Endothelial cell of umbilical vein (primary cell): ENCODE data around the gene ZNF524. TPM values are rescaled to one million over a fixed set of nuclear protein-coding genes. Genes with fewer than 3 reads are reported as not detected.

Source experiments
- BruUV-seq: library from RNA; stranded (reverse); fragments of 400-500 nt; replicated peaks from 2 replicates; lab custom pipeline; 2021; lab: Mats Ljungman, UMichigan
- CTCF ChIA-PET: fragments of 300-600, 350-600 bp; sonication (Branson Sonifier 250); formaldehyde crosslinking; loops from one replicate; lab custom pipeline; 2021; ENCODE audit warnings: antibody characterized with exemption, inconsistent platforms; lab: Charles Lee
- POLR2A ChIA-PET: fragments of 300-600, 350-600 bp; sonication (Branson Sonifier 250); formaldehyde crosslinking; loops from one replicate; lab custom pipeline; 2021; ENCODE audit warnings: antibody characterized with exemption, inconsistent platforms; lab: Charles Lee
- DNase-seq: peaks from one replicate; pipeline ENCODE4 v3.0.0-alpha.2; 2011; ENCODE audit warnings: low read depth, low spot score
- FAIRE-seq: peaks from 2 replicates; lab custom pipeline; 2011; peaks lifted over from hg19 to GRCh38; lab: Jason Lieb, UNC
- H2AFZ ChIP-seq: 2 replicates; pipeline ENCODE4 v1.6.0; 2012; ENCODE audit warnings: low read depth, low read length, control low read depth, inconsistent platforms
- H3K27ac ChIP-seq: 2 replicates; pipeline ENCODE4 v1.5.1; 2011; ENCODE audit warnings: low read depth, mild to moderate bottlenecking, control low read depth, low read length, moderate library complexity; ENCODE audit not compliant: insufficient read depth
- H3K27me3 ChIP-seq, 2 experiments: 2 replicates each; pipeline versions ENCODE4 v1.6.0 to v1.6.1; 2011; ENCODE audit warnings: low read length in 2 of 2, mixed read lengths in 1 of 2; ENCODE audit not compliant: control insufficient read depth in 2 of 2, insufficient read depth in 2 of 2
- H3K36me3 ChIP-seq, 2 experiments: 2 replicates in 1 of 2; 3 replicates in 1 of 2; pipeline ENCODE4 v1.5.1; 2011; ENCODE audit warnings: low read length in 2 of 2, mild to moderate bottlenecking in 1 of 2, moderate library complexity in 1 of 2; ENCODE audit not compliant: control insufficient read depth in 2 of 2, insufficient read depth in 2 of 2; ENCODE audit errors: extremely low read depth in 1 of 2
- H3K4me1 ChIP-seq: 3 replicates; pipeline ENCODE4 v1.5.1; 2011; ENCODE audit warnings: mild to moderate bottlenecking, low read length; ENCODE audit not compliant: control insufficient read depth, insufficient read depth; ENCODE audit errors: extremely low read depth
- H3K4me2 ChIP-seq: 2 replicates; pipeline ENCODE4 v1.6.1; 2011; ENCODE audit warnings: low read length, control low read depth, mixed read lengths; ENCODE audit not compliant: insufficient read depth
- H3K4me3 ChIP-seq, 3 experiments: fragments of 200-600 bp in 1 of 3; sonication (generic), shearing (Covaris generic) in 1 of 3; replicated peaks in 1 of 3; 2 replicates each; pipeline ENCODE4 v1.5.1; 2011 to 2016; ENCODE audit warnings: control low read depth in 3 of 3, low read length in 3 of 3, mild to moderate bottlenecking in 2 of 3, inconsistent platforms in 1 of 3, low read depth in 1 of 3, moderate library complexity in 1 of 3; ENCODE audit not compliant: insufficient read depth in 1 of 3
- H3K79me2 ChIP-seq: 2 replicates; pipeline ENCODE4 v1.6.0; 2012; ENCODE audit warnings: low read length, inconsistent platforms; ENCODE audit not compliant: control insufficient read depth, insufficient read depth
- H3K9ac ChIP-seq: replicated peaks from 2 replicates; pipeline ENCODE3; 2011; ENCODE audit warnings: low read length, control low read depth; ENCODE audit not compliant: insufficient read depth; ENCODE audit errors: extremely low read depth
- H3K9me1 ChIP-seq: replicated peaks from 3 replicates; pipeline ENCODE4 v1.6.0; 2011; ENCODE audit warnings: mild to moderate bottlenecking, low read length; ENCODE audit not compliant: control insufficient read depth, insufficient read depth; ENCODE audit errors: extremely low read depth
- H3K9me3 ChIP-seq: replicated peaks from 2 replicates; pipeline ENCODE4 v1.5.1; 2012; ENCODE audit warnings: low read length, inconsistent platforms; ENCODE audit not compliant: control insufficient read depth, insufficient read depth
- H4K20me1 ChIP-seq: replicated peaks from 2 replicates; pipeline ENCODE3; 2011; ENCODE audit warnings: mild to moderate bottlenecking, low read length; ENCODE audit not compliant: control insufficient read depth, insufficient read depth; ENCODE audit errors: extremely low read depth
- CTCF ChIP-seq, 2 donors: IDR thresholded peaks; 1 replicate in 1 of 2; 2 replicates in 1 of 2; pipeline ENCODE4 v1.5.1; 2011; ENCODE audit warnings: low read length in 2 of 2, mild to moderate bottlenecking in 2 of 2, moderate library complexity in 2 of 2, control low read depth in 1 of 2, inconsistent platforms in 1 of 2, low read depth in 1 of 2; ENCODE audit not compliant: insufficient read depth in 1 of 2; ENCODE audit errors: extremely low read depth in 1 of 2
- EZH2 ChIP-seq: IDR thresholded peaks from 2 replicates; pipeline ENCODE4 v1.6.1; 2012; ENCODE audit warnings: borderline replicate concordance, low read depth, mild to moderate bottlenecking, moderate library complexity, low read length, inconsistent platforms; ENCODE audit not compliant: severe bottlenecking
- FOS ChIP-seq: IDR thresholded peaks from 2 replicates; pipeline ENCODE4 v1.6.1; 2011; ENCODE audit warnings: mild to moderate bottlenecking, low read length, moderate library complexity, borderline replicate concordance; ENCODE audit not compliant: insufficient read depth
- GATA2 ChIP-seq: IDR thresholded peaks from 2 replicates; pipeline ENCODE4 v1.7.0; 2011; ENCODE audit warnings: low read depth, mild to moderate bottlenecking, moderate library complexity, mixed read lengths, low read length; ENCODE audit not compliant: insufficient read length, insufficient read depth
- JUN ChIP-seq: IDR thresholded peaks from 2 replicates; pipeline ENCODE4 v1.6.1; 2011; ENCODE audit warnings: borderline replicate concordance, low read depth; ENCODE audit not compliant: insufficient read length, insufficient read depth
- MAX ChIP-seq: IDR thresholded peaks from 2 replicates; pipeline ENCODE4 v1.6.1; 2011; ENCODE audit not compliant: insufficient read depth, insufficient read length
- MYC ChIP-seq: IDR thresholded peaks from one replicate; pipeline ENCODE4 v1.6.1; 2011; ENCODE audit warnings: mild to moderate bottlenecking, low read depth, low read length
- POLR2AphosphoS5 ChIP-seq: IDR thresholded peaks from 2 replicates; pipeline ENCODE4 v1.6.1; 2012; ENCODE audit warnings: low read depth, mild to moderate bottlenecking, control low read depth, low read length, moderate library complexity; ENCODE audit not compliant: insufficient read depth
- dilution Hi-C: fragments of 300-500 bp; cut with MboI; formaldehyde crosslinking; loops from one replicate; pipeline ENCODE4 v1.15.0; 2019; ENCODE audit warnings: low sequenced_read_pairs; ENCODE audit not compliant: extremely low pct_ligation_motif_present
- intact Hi-C: fragments of 100-400 bp; cut with micrococcal nuclease; formaldehyde crosslinking; loops from one replicate; pipeline ENCODE4 v1.10.0; 2022
- polyA plus RNA-seq, 4 experiments: library from polyadenylated mRNA; depleted of rRNA in 3 of 4; stranded (reverse) in 3 of 4; unstranded in 1 of 4; fragments of >200 nt; gene quantifications; 2 replicates each; pipeline versions ENCODE4 v1.2.1 to v1.2.3, GENCODE V29; 2011 to 2012; ENCODE audit warnings: missing spikeins in 1 of 4
- total RNA-seq: library from RNA; stranded (reverse); gene quantifications from 2 replicates; pipeline ENCODE4 v1.2.3, GENCODE V29; 2021

The ZNF524 gene
- total and polyA plus RNA-seq, 2 donors (not counting 3 experiments of a cell fraction or from before 2014, with no cell fraction given) = 15.2 to 15.4 TPM

- DNase-seq (no peak), FAIRE-seq (no peak)
- H3K4me1 ChIP-seq = peaks cover 14% of the 10 kb centered on the region
- H3K4me2 ChIP-seq = no peak overlapping the region
- ChIA-PET CTCF (interaction anchor here (0.7 kb wide), 1 partner anchor 17 kb away, joined by 4 read pairs; no protein-coding TSS in a partner anchor), POLR2A (interaction anchor here (0.5 kb wide), 1 partner anchor 41 kb away, joined by 4 read pairs; no protein-coding TSS in a partner anchor)
- H3K27me3 ChIP-seq = no peaks in the 10 kb centered on the region
- no peaks in the 10 kb centered on the region for H4K20me1 ChIP-seq
- H3K9me3 ChIP-seq = no peaks in the 10 kb centered on the region
- H3K4me3 ChIP-seq = no peak overlapping the region
- TF ChIP-seq CTCF (IDR thresholded peaks at IDR 0.05; ENCODE audit: extremely low read depth in 1 of 2, insufficient read depth in 1 of 2, low read depth in 1 of 2, low read length in 2 of 2) = no peak
- no peak for TF ChIP-seq POLR2AphosphoS5
- no peak for TF ChIP-seq MYC
- TF ChIP-seq GATA2 = no peak
- TF ChIP-seq EZH2 = no peak
- no peak for TF ChIP-seq MAX
- no peak for TF ChIP-seq JUN
- TF ChIP-seq FOS = no peak
- dilution Hi-C loops = no loop called here
- no peaks in the 10 kb centered on the region for H3K9me1 ChIP-seq
- BruUV-seq = no TSS peak
- H2AFZ ChIP-seq = no peak overlapping the region
- H3K27ac ChIP-seq = no peak overlapping the region
- H3K9ac ChIP-seq = no peak overlapping the region
- intact Hi-C loops = loop anchor here (10.0 kb wide), 3 partner anchors 315 to 1185 kb away; partner anchors contain the start of genes KMT5C, LENG9 and ZNF787
- H3K79me2 ChIP-seq = peaks cover 11% of the 10 kb centered on the region
- H3K36me3 ChIP-seq = peaks cover 3 to 12% of the 10 kb centered on the region in 2 experiments
Measured at GRCh38 chr19:55649268-55650125, 49.4 kb downstream of the ZNF524 start.
